GM10248 (cell line): ENCODE data around the gene METAP2.

Experiments
- CTCF ChIA-PET: fragments of 300-600 bp; sonication (Branson Sonifier 250); formaldehyde crosslinking; extraction: SDS; loops from one replicate; lab custom pipeline; 2021; ENCODE audit warnings: antibody characterized with exemption; lab: Yijun Ruan, JAX
- POLR2A ChIA-PET: fragments of 350-650 bp; sonication (Branson Sonifier 250); formaldehyde crosslinking; extraction: SDS; loops from one replicate; lab custom pipeline; 2020; ENCODE audit warnings: antibody characterized with exemption; lab: Yijun Ruan, JAX
- DNase-seq: peaks from one replicate; pipeline ENCODE4 v3.0.0; 2012; ENCODE audit errors: extremely low spot score
- CTCF ChIP-seq: IDR thresholded peaks from 2 replicates; pipeline ENCODE4 v1.5.1; 2012; ENCODE audit warnings: mild to moderate bottlenecking, low read depth; ENCODE audit errors: extremely low read depth, missing control alignments, control extremely low read depth

METAP2 gene

GRCh38 chr12:95548539-95549391, 74.8 kb downstream of the METAP2 start:
- POLR2A ChIA-PET: no interaction called here
- no peak for TF ChIP-seq CTCF
- peak; percentile 46 for DNase-seq
- CTCF ChIA-PET: interaction anchor here (0.6 to 1.7 kb wide), 3 partner anchors 14 to 26 kb away, joined by 3 to 7 read pairs (median 3); no protein-coding TSS in a partner anchor

- POLR2A ChIA-PET: no interaction called here
- CTCF ChIA-PET: interaction anchor here (0.6 kb wide), 1 partner anchor 15 kb away, joined by 3 read pairs; no protein-coding TSS in a partner anchor
- TF ChIP-seq CTCF: no peak
- no peak for DNase-seq
Observed at GRCh38 chr12:95549392-95550084, 75.6 kb downstream of the METAP2 start.

GRCh38 chr12:95551305-95551704, 77.4 kb downstream of the METAP2 start, which contains the start of gene USP44:
TSS of gene USP44 (minus strand) at chr12:95551476. CDS start at chr12:95534256, 17,220 bp downstream.
- POLR2A ChIA-PET: no interaction called here
- CTCF ChIA-PET: interaction anchor here (1.2 kb wide), 1 partner anchor 19 kb away, joined by 3 read pairs; no protein-coding TSS in a partner anchor
- no peak for TF ChIP-seq CTCF
- DNase-seq: no peak

- POLR2A ChIA-PET: no interaction called here
- no peak for TF ChIP-seq CTCF
- CTCF ChIA-PET: no interaction called here
- no peak for DNase-seq
Observed at GRCh38 chr12:95551913-95552516, 78.1 kb downstream of the METAP2 start.

- ChIA-PET POLR2A (no interaction called here), CTCF (interaction anchor here (0.8 to 2.2 kb wide), 2 partner anchors 19 to 421 kb away, joined by 3 to 8 read pairs; no protein-coding TSS in a partner anchor)
- no peak for TF ChIP-seq CTCF
- no peak for DNase-seq
Observed at GRCh38 chr12:95553197-95553943, 79.4 kb downstream of the METAP2 start.
